Endodermal cell (in vitro differentiated cells): ENCODE data around the gene RNF220. TPM values are rescaled to one million over a fixed set of nuclear protein-coding genes. Genes with fewer than 3 reads are reported as not detected.

Experiments used
- DNase-seq: peaks from one replicate; pipeline ENCODE4 v3.0.0-alpha.2; 2017
- H3K27ac ChIP-seq: 2 replicates; pipeline ENCODE4 v1.5.1; 2013; ENCODE audit warnings: mild to moderate bottlenecking, low read depth, low read length, moderate library complexity
- H3K27me3 ChIP-seq: 2 replicates; pipeline ENCODE4 v1.6.1; 2013; ENCODE audit warnings: mild to moderate bottlenecking, low read length, moderate library complexity; ENCODE audit not compliant: insufficient read depth, control insufficient read depth, poor library complexity, severe bottlenecking
- H3K36me3 ChIP-seq: 2 replicates; pipeline ENCODE4 v1.7.0; 2013; ENCODE audit warnings: mild to moderate bottlenecking, low read length, moderate library complexity; ENCODE audit not compliant: control insufficient read depth, insufficient read depth
- H3K4me1 ChIP-seq: one replicate; pipeline ENCODE4 v1.7.0; 2013; ENCODE audit warnings: low read length; ENCODE audit not compliant: control insufficient read depth, insufficient read depth
- H3K4me3 ChIP-seq: 2 replicates; pipeline ENCODE4 v1.5.1; 2013; ENCODE audit warnings: mild to moderate bottlenecking, low read length, moderate library complexity
- H3K9ac ChIP-seq: 2 replicates; pipeline ENCODE4 v1.6.1; 2013; ENCODE audit warnings: mild to moderate bottlenecking, low read length, moderate library complexity; ENCODE audit not compliant: poor library complexity, severe bottlenecking; ENCODE audit errors: extremely low read depth
- H3K9me3 ChIP-seq: 2 replicates; pipeline ENCODE4 v1.6.1; 2013; ENCODE audit warnings: mild to moderate bottlenecking, low read length, moderate library complexity; ENCODE audit not compliant: control insufficient read depth
- H3K27ac Mint-ChIP-seq: 2 replicates; pipeline ENCODE4 v1.8.0; 2020; ENCODE audit warnings: mixed read lengths
- H3K27me3 Mint-ChIP-seq: 2 replicates; pipeline ENCODE4 v1.8.0; 2021; ENCODE audit warnings: mild to moderate bottlenecking, mixed read lengths; ENCODE audit not compliant: insufficient read depth
- H3K36me3 Mint-ChIP-seq: 2 replicates; pipeline ENCODE4 v1.8.0; 2020; ENCODE audit warnings: low read depth, mixed read lengths
- H3K4me1 Mint-ChIP-seq: 2 replicates; pipeline ENCODE4 v1.8.0; 2020; ENCODE audit warnings: mixed read lengths
- H3K4me3 Mint-ChIP-seq: 2 replicates; pipeline ENCODE4 v1.8.0; 2020; ENCODE audit warnings: mild to moderate bottlenecking, moderate library complexity, mixed read lengths
- H3K9me3 Mint-ChIP-seq: 2 replicates; pipeline ENCODE4 v1.8.0; 2020; ENCODE audit warnings: mild to moderate bottlenecking, mixed read lengths
- CTCF ChIP-seq: fragments of 200-600 bp; sonication (generic); conservative IDR thresholded peaks from 2 replicates; pipeline ENCODE4 v1.5.0; 2021; ENCODE audit warnings: antibody characterized with exemption, mild to moderate bottlenecking
- WGBS, 2 experiments: methylation state at CpG; one replicate each; pipeline versions ENCODE4 v1.1.5 to v1.1.7; 2013; ENCODE audit warnings: missing lambda C conversion rate in 2 of 2, mixed read lengths in 1 of 2; ENCODE audit not compliant: insufficient coverage in 1 of 2, insufficient read length in 1 of 2; 5-methylcytosine and 5-hydroxymethylcytosine counted together
- total RNA-seq, 2 donors: library from RNA; stranded (reverse); fragmentation: NEBNext Ultra II Directional in 1 of 2; extraction: Animal tissue kit (Norgen Biotek cat#: 25700) in 1 of 2; gene quantifications; 2 replicates in 1 of 2; 3 replicates in 1 of 2; pipeline ENCODE4 v1.2.1, GENCODE V29; 2021

RNF220 gene
- total RNA-seq, 2 donors from 2014 or later: 94.6 to 95.5 TPM

GRCh38 chr1:44542420-44543063 lies 137.5 kb downstream of the RNF220 start:
- Mint-ChIP-seq H3K9me3 (no peaks in the 10 kb centered on the region), H3K27ac (peak overlapping the region; percentile 78), H3K36me3 (no peaks in the 10 kb centered on the region), H3K27me3 (peaks cover 85% of the 10 kb centered on the region), H3K4me1 (peaks cover 45% of the 10 kb centered on the region), H3K4me3 (no peak overlapping the region)
- DNase-seq: no peak
- H3K27ac ChIP-seq: no peak overlapping the region
- WGBS, 2 experiments: 19 to 60% methylated on average over 2 to 14 of the region's 14 CpGs
- peaks cover 72% of the 10 kb centered on the region for H3K27me3 ChIP-seq
- no peak overlapping the region for H3K9ac ChIP-seq
- no peaks in the 10 kb centered on the region for H3K36me3 ChIP-seq
- peak overlapping the region; percentile 34 for H3K4me3 ChIP-seq
- no peak for TF ChIP-seq CTCF
- H3K4me1 ChIP-seq: peaks cover 6% of the 10 kb centered on the region
- no peaks in the 10 kb centered on the region for H3K9me3 ChIP-seq

GRCh38 chr1:44543064-44543744 lies 138.1 kb downstream of the RNF220 start:
- Histone ChIP-seq H3K9ac (no peak overlapping the region), H3K36me3 (no peaks in the 10 kb centered on the region), H3K4me1 (peaks cover 6% of the 10 kb centered on the region), H3K4me3 (peak overlapping the region; percentile 34), H3K9me3 (no peaks in the 10 kb centered on the region), H3K27me3 (peaks cover 78% of the 10 kb centered on the region), H3K27ac (no peak overlapping the region)
- WGBS, 2 experiments: 2 to 3% methylated on average over 8 to 14 of the region's 15 CpGs
- DNase-seq: peak; percentile 99
- H3K36me3 Mint-ChIP-seq: no peaks in the 10 kb centered on the region
- H3K27ac Mint-ChIP-seq: peak overlapping the region; percentile 67
- TF ChIP-seq CTCF: peak; percentile 29
- H3K27me3 Mint-ChIP-seq: peaks cover 85% of the 10 kb centered on the region
- H3K4me3 Mint-ChIP-seq: peak overlapping the region; percentile 27
- H3K4me1 Mint-ChIP-seq: peaks cover 42% of the 10 kb centered on the region
- no peaks in the 10 kb centered on the region for H3K9me3 Mint-ChIP-seq

DNA sequence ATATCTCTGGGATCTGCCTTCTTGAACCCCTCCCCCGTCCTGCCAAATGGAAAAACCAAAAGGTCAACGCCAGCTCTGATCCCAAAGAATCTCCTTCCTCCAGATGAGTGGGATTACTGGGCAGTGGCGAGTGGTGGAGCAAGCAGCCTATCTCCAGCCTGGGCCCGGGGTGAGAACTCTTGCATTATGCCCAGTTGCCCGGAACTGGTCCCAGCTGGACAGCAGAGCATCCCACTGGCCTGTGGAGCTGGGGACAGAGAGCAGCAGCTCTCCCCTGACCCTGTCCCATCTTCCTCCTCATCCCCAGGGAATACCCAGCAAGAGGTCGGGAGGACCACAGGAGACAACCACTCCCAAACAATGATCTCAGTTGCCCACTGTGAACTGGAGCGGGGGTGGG lies 138.7 kb downstream of the RNF220 start:
- Mint-ChIP-seq H3K27me3 (peaks cover 84% of the 10 kb centered on the region), H3K4me3 (peak overlapping the region; percentile 27), H3K9me3 (no peaks in the 10 kb centered on the region), H3K36me3 (no peaks in the 10 kb centered on the region), H3K4me1 (peaks cover 42% of the 10 kb centered on the region), H3K27ac (peak overlapping the region; percentile 67)
- no peaks in the 10 kb centered on the region for H3K9me3 ChIP-seq
- no peak overlapping the region for H3K9ac ChIP-seq
- no peak overlapping the region for H3K27ac ChIP-seq
- peaks cover 6% of the 10 kb centered on the region for H3K4me1 ChIP-seq
- peak overlapping the region; percentile 31 for H3K4me3 ChIP-seq
- peak; percentile 80 for DNase-seq
- peaks cover 79% of the 10 kb centered on the region for H3K27me3 ChIP-seq
- no peak for TF ChIP-seq CTCF
- H3K36me3 ChIP-seq: no peaks in the 10 kb centered on the region
- 10 to 18% methylated on average over 5 to 7 of the region's 7 CpGs for WGBS, 2 experiments
